ENCODE data around the gene CRABP2. TPM values are rescaled to one million over a fixed set of nuclear protein-coding genes. Genes with fewer than 3 reads are reported as not detected.
A peak's percentile ranks its signal among the peaks of the same experiment; 100 is the strongest.

The CRABP2 gene
- total RNA-seq, 1 donor from 2014 or later, result 110 TPM

GRCh38 chr1:156751757-156752481 lies 46.5 kb upstream of the CRABP2 start:
- peaks cover 42% of the 10 kb centered on the region for H3F3A ChIP-seq (ENCODE audit: low read depth)
- H3K4me1 Mint-ChIP-seq, result peaks cover 49% of the 10 kb centered on the region
- peak overlapping the region; percentile 90 for H3K27ac ChIP-seq
- peak overlapping the region; percentile 95 for H2AFZ ChIP-seq (replicated peaks)
- no peaks in the 10 kb centered on the region for H3K9me3 Mint-ChIP-seq
- peak overlapping the region; percentile 100 for H3K4me2 ChIP-seq
- peaks cover 3% of the 10 kb centered on the region for H3K36me3 Mint-ChIP-seq
- peak overlapping the region; percentile 96 for H3K4me3 Mint-ChIP-seq
- TF ChIP-seq EZH2phosphoT487 (IDR thresholded peaks at IDR 0.05) (no peak), EZH2 (IDR thresholded peaks at IDR 0.05) (peak; percentile 44)
- H3K4me1 ChIP-seq, result peaks cover 31% of the 10 kb centered on the region
- peak overlapping the region; percentile 98 for H3K27ac Mint-ChIP-seq
- H3K4me3 ChIP-seq, result peak overlapping the region; percentile 100
- no peaks in the 10 kb centered on the region for H3K27me3 ChIP-seq
- H3K27me3 Mint-ChIP-seq (ENCODE audit: insufficient read depth, low read depth), result peaks cover 2% of the 10 kb centered on the region
- peak; percentile 97 for DNase-seq (ENCODE audit: low spot score)
- H4K20me1 ChIP-seq (ENCODE audit: low read depth), result peaks cover 14% of the 10 kb centered on the region
- H3K36me3 ChIP-seq, result no peaks in the 10 kb centered on the region
- H3K79me2 ChIP-seq (ENCODE audit: low read depth), result peaks cover 84% of the 10 kb centered on the region
- H3K9me3 ChIP-seq (ENCODE audit: low read depth), result no peaks in the 10 kb centered on the region
- H3K9ac ChIP-seq, result peak overlapping the region; percentile 96

DNA sequence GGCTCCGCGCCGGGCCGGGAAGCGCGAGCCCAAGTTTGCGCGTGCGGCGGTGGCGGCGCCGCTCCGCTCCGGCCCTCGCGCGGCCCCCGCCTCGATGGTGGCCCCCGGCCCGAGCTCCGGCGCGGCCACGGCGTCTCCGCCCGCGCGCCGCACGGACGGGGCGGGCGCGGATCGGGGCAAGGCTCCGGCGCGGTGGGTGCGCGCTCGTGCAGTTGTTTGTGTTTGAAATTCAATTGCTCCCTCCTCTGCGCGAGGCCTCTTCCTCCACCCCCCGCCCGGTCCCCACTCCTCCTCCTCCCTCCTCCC lies 46.0 kb upstream of the CRABP2 start, which contains the start of gene HDGF:
TSS of gene HDGF (minus strand) at position 225 of the 306 bp plus-strand sequence. CDS start 246 bp downstream, outside the sequence.
- H3K9ac ChIP-seq, result peak within 1 kb of the TSS; percentile 96
- peaks cover 14% of the 10 kb centered on the region for H4K20me1 ChIP-seq (ENCODE audit: low read depth)
- peak within 1 kb of the TSS; percentile 95 for H2AFZ ChIP-seq (replicated peaks)
- peak within 1 kb of the TSS; percentile 100 for H3K4me3 ChIP-seq
- peak within 1 kb of the TSS; percentile 90 for H3K27ac ChIP-seq
- TF ChIP-seq EZH2 (IDR thresholded peaks at IDR 0.05), result no peak
- TF ChIP-seq EZH2phosphoT487 (IDR thresholded peaks at IDR 0.05), result no peak
- TF ChIP-seq, protein P1, sequence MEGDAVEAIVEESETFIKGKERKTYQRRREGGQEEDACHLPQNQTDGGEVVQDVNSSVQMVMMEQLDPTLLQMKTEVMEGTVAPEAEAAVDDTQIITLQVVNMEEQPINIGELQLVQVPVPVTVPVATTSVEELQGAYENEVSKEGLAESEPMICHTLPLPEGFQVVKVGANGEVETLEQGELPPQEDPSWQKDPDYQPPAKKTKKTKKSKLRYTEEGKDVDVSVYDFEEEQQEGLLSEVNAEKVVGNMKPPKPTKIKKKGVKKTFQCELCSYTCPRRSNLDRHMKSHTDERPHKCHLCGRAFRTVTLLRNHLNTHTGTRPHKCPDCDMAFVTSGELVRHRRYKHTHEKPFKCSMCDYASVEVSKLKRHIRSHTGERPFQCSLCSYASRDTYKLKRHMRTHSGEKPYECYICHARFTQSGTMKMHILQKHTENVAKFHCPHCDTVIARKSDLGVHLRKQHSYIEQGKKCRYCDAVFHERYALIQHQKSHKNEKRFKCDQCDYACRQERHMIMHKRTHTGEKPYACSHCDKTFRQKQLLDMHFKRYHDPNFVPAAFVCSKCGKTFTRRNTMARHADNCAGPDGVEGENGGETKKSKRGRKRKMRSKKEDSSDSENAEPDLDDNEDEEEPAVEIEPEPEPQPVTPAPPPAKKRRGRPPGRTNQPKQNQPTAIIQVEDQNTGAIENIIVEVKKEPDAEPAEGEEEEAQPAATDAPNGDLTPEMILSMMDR (IDR thresholded peaks at IDR 0.05), result no peak
- Mint-ChIP-seq H3K36me3 (peaks cover 3% of the 10 kb centered on the region), H3K27me3 (ENCODE audit: insufficient read depth, low read depth) (peaks cover 2% of the 10 kb centered on the region), H3K27ac (peak within 1 kb of the TSS; percentile 99), H3K4me1 (peaks cover 52% of the 10 kb centered on the region), H3K4me3 (peak within 1 kb of the TSS; percentile 100), H3K9me3 (no peaks in the 10 kb centered on the region)
- no peaks in the 10 kb centered on the region for H3K27me3 ChIP-seq
- no peak for DNase-seq (ENCODE audit: low spot score)
- peak within 1 kb of the TSS; percentile 100 for H3K4me2 ChIP-seq
- no peaks in the 10 kb centered on the region for H3K9me3 ChIP-seq (ENCODE audit: low read depth)
- H3K36me3 ChIP-seq, result no peaks in the 10 kb centered on the region
- peaks cover 84% of the 10 kb centered on the region for H3K79me2 ChIP-seq (ENCODE audit: low read depth)
- H3F3A ChIP-seq (ENCODE audit: low read depth), result peaks cover 47% of the 10 kb centered on the region
- peaks cover 32% of the 10 kb centered on the region for H3K4me1 ChIP-seq

GRCh38 chr1:156750711-156751450 lies 45.5 kb upstream of the CRABP2 start:
- peaks cover 2% of the 10 kb centered on the region for H3K27me3 Mint-ChIP-seq (ENCODE audit: insufficient read depth, low read depth)
- no peaks in the 10 kb centered on the region for H3K9me3 ChIP-seq (ENCODE audit: low read depth)
- DNase-seq (ENCODE audit: low spot score), result peak; percentile 77
- H3K79me2 ChIP-seq (ENCODE audit: low read depth), result peaks cover 84% of the 10 kb centered on the region
- H3K4me1 ChIP-seq, result peaks cover 37% of the 10 kb centered on the region
- no peak overlapping the region for H2AFZ ChIP-seq (replicated peaks)
- TF ChIP-seq EZH2phosphoT487 (IDR thresholded peaks at IDR 0.05) (no peak), EZH2 (IDR thresholded peaks at IDR 0.05) (no peak)
- peak overlapping the region; percentile 100 for H3K4me3 ChIP-seq
- peak overlapping the region; percentile 100 for H3K4me2 ChIP-seq
- H3K36me3 Mint-ChIP-seq, result peaks cover 3% of the 10 kb centered on the region
- no peaks in the 10 kb centered on the region for H3K36me3 ChIP-seq
- peak overlapping the region; percentile 7 for H3K27ac ChIP-seq
- peak overlapping the region; percentile 100 for H3K4me3 Mint-ChIP-seq
- peaks cover 19% of the 10 kb centered on the region for H4K20me1 ChIP-seq (ENCODE audit: low read depth)
- H3K9ac ChIP-seq, result peak overlapping the region; percentile 85
- H3K27ac Mint-ChIP-seq, result peak overlapping the region; percentile 99
- no peaks in the 10 kb centered on the region for H3K9me3 Mint-ChIP-seq
- peaks cover 52% of the 10 kb centered on the region for H3F3A ChIP-seq (ENCODE audit: low read depth)
- peaks cover 57% of the 10 kb centered on the region for H3K4me1 Mint-ChIP-seq
- H3K27me3 ChIP-seq, result no peaks in the 10 kb centered on the region

GRCh38 chr1:156750191-156750672 lies 44.8 kb upstream of the CRABP2 start:
- peak overlapping the region; percentile 99 for H3K27ac Mint-ChIP-seq
- Histone ChIP-seq H3K9ac (peak overlapping the region; percentile 85), H3K4me1 (peaks cover 43% of the 10 kb centered on the region), H3K36me3 (no peaks in the 10 kb centered on the region), H3K79me2 (ENCODE audit: low read depth) (peaks cover 86% of the 10 kb centered on the region), H3K9me3 (ENCODE audit: low read depth) (no peaks in the 10 kb centered on the region), H2AFZ (replicated peaks) (no peak overlapping the region), H3K27ac (peak overlapping the region; percentile 7), H3F3A (ENCODE audit: low read depth) (peaks cover 59% of the 10 kb centered on the region), H3K4me3 (peak overlapping the region; percentile 100), H3K27me3 (no peaks in the 10 kb centered on the region), H3K4me2 (peak overlapping the region; percentile 100), H4K20me1 (ENCODE audit: low read depth) (peaks cover 25% of the 10 kb centered on the region)
- no peak for TF ChIP-seq EZH2 (IDR thresholded peaks at IDR 0.05)
- no peak for TF ChIP-seq EZH2phosphoT487 (IDR thresholded peaks at IDR 0.05)
- TF ChIP-seq, protein P1 (IDR thresholded peaks at IDR 0.05), result no peak
- no peaks in the 10 kb centered on the region for H3K9me3 Mint-ChIP-seq
- peaks cover 4% of the 10 kb centered on the region for H3K27me3 Mint-ChIP-seq (ENCODE audit: insufficient read depth, low read depth)
- DNase-seq (ENCODE audit: low spot score), result no peak
- peaks cover 64% of the 10 kb centered on the region for H3K4me1 Mint-ChIP-seq
- H3K4me3 Mint-ChIP-seq, result peak overlapping the region; percentile 100
- peaks cover 6% of the 10 kb centered on the region for H3K36me3 Mint-ChIP-seq
